ENCODE measurements around the gene TPX2.

DNA sequence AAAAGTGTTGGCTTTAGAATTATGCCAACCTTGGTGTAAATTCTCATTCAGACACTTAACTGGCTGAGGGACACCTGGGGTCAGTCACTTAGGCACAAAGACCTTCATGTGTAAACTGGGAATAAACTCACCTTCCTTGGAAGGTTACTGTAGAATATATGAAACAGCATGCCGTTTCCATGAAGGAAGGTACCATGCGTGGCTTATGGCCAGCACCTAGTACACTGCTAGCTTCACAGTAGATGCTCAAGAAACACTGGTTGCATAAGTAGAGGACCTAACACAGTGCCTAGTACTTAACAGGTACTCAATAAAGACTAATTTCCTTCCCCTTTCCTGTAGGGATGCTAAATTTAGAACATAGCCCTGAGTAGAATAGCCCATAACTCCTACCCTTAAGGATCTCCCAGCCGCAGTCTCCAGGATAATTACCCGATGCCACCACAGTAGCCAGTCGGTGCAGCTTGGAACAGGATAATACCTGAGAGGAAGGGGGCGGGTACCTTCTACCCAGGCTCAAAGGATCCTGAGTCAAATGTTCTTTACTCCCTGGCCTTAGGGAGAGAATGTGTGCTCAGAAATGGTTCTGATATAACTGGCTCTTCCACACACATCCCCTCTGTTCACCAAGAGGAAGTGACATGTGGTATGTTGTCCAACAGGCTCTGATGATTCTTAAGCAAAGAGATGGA is 20.0 kb upstream of the TPX2 start:
- TF ChIP-seq POLR2A (IDR thresholded peaks at IDR 0.05), result peak in 1 of 2 donors; percentile 38
- TF ChIP-seq, protein P1, sequence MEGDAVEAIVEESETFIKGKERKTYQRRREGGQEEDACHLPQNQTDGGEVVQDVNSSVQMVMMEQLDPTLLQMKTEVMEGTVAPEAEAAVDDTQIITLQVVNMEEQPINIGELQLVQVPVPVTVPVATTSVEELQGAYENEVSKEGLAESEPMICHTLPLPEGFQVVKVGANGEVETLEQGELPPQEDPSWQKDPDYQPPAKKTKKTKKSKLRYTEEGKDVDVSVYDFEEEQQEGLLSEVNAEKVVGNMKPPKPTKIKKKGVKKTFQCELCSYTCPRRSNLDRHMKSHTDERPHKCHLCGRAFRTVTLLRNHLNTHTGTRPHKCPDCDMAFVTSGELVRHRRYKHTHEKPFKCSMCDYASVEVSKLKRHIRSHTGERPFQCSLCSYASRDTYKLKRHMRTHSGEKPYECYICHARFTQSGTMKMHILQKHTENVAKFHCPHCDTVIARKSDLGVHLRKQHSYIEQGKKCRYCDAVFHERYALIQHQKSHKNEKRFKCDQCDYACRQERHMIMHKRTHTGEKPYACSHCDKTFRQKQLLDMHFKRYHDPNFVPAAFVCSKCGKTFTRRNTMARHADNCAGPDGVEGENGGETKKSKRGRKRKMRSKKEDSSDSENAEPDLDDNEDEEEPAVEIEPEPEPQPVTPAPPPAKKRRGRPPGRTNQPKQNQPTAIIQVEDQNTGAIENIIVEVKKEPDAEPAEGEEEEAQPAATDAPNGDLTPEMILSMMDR (IDR thresholded peaks at IDR 0.05), result no peak
